Stimulated activated CD4-positive, alpha-beta T cell treated with anti-CD3 and anti-CD28 coated beads, Interleukin-4, amount 100 ng/mL, for 24 hours (primary cell): Measurements from ENCODE around the gene NAGA.
"Not testable (repeated sequence)": the region's sequence is repeated elsewhere in the genome, so short reads cannot be mapped to it uniquely, and the experiment has no call there.

Source experiments
- DNase-seq: peaks from one replicate; pipeline ENCODE4 v3.0.0-alpha.2; 2020

The NAGA gene

GRCh38 chr22:42074846-42075676 is 4.4 kb upstream of the NAGA start:
- DNase-seq, result no peak

- peak; percentile 57 for DNase-seq
Observed at GRCh38 chr22:42074132-42074811, 3.7 kb upstream of the NAGA start, which contains the start of gene PHETA2. PHETA2 (plus strand) TSS chr22:42074248; CDS start chr22:42077294, 3,046 bp downstream.

- no peak for DNase-seq
Observed at GRCh38 chr22:42073621-42074041, 3.0 kb upstream of the NAGA start.

GRCh38 chr22:42072606-42073330 is 2.2 kb upstream of the NAGA start:
- DNase-seq, result no peak

GRCh38 chr22:42071508-42071907 is 896 bp upstream of the NAGA start:
- not testable (repeated sequence) for DNase-seq

GRCh38 chr22:42069801-42070516 is 653 bp downstream of the NAGA start:
- no peak for DNase-seq

- DNase-seq, result no peak
Observed at GRCh38 chr22:42068291-42068690, 2.3 kb downstream of the NAGA start.

GRCh38 chr22:42067671-42068251 is 2.9 kb downstream of the NAGA start:
- DNase-seq, result no peak

GRCh38 chr22:42066937-42067336 is 3.7 kb downstream of the NAGA start:
- DNase-seq, result no peak

GRCh38 chr22:42066126-42066761 is 4.4 kb downstream of the NAGA start:
- DNase-seq, result no peak

GRCh38 chr22:42065438-42066125 is 5.0 kb downstream of the NAGA start:
- DNase-seq, result no peak

- DNase-seq, result no peak
Observed at GRCh38 chr22:42064629-42065028, 6.0 kb downstream of the NAGA start.

- no peak for DNase-seq
Observed at GRCh38 chr22:42062506-42063170, 8.0 kb downstream of the NAGA start.

- DNase-seq, result no peak
Observed at GRCh38 chr22:42061041-42061440, 9.6 kb downstream of the NAGA start.

- DNase-seq, result no peak
Observed at GRCh38 chr22:42060489-42060888, 10.1 kb downstream of the NAGA start.

- DNase-seq, result no peak
Observed at GRCh38 chr22:42056757-42057511, 13.7 kb downstream of the NAGA start.

GRCh38 chr22:42052765-42053164 is 17.8 kb downstream of the NAGA start:
- DNase-seq, result no peak

- no peak for DNase-seq
Observed at GRCh38 chr22:42050641-42051180, 19.9 kb downstream of the NAGA start.

- no peak for DNase-seq
Observed at GRCh38 chr22:42041784-42042183, 28.8 kb downstream of the NAGA start.

- DNase-seq, result no peak
Observed at GRCh38 chr22:42039271-42039670, 31.3 kb downstream of the NAGA start.
